Liver (tissue), 9 donors: ENCODE measurements around the gene EFCAB12. TPM values are rescaled to one million over a fixed set of nuclear protein-coding genes. Genes with fewer than 3 reads are reported as not detected.

Source experiments
- DNase-seq: peaks from one replicate; pipeline ENCODE4 v3.0.0-alpha.2; 2017; ENCODE audit warnings: low spot score
- H3K27ac ChIP-seq, 2 donors: one replicate each; pipeline ENCODE4 v1.7.0; 2013; ENCODE audit warnings: inconsistent platforms in 2 of 2, low read length in 2 of 2, control low read depth in 1 of 2, low read depth in 1 of 2, mild to moderate bottlenecking in 1 of 2
- H3K27me3 ChIP-seq, 4 donors: one replicate each; pipeline versions ENCODE4 v1.6.1 to v1.7.0; 2013; ENCODE audit warnings: low read length in 3 of 4, inconsistent platforms in 1 of 4, mild to moderate bottlenecking in 1 of 4, moderate library complexity in 1 of 4; ENCODE audit not compliant: control insufficient read depth in 4 of 4, insufficient read depth in 4 of 4
- H3K36me3 ChIP-seq, 4 donors: one replicate each; pipeline versions ENCODE4 v1.6.1 to v1.7.0; 2013; ENCODE audit warnings: low read length in 3 of 4, mild to moderate bottlenecking in 3 of 4, low read depth in 1 of 4, moderate library complexity in 1 of 4; ENCODE audit not compliant: control insufficient read depth in 4 of 4, insufficient read depth in 3 of 4
- H3K4me1 ChIP-seq, 4 donors: one replicate each; pipeline versions ENCODE4 v1.6.1 to v1.7.0; 2013; ENCODE audit warnings: low read length in 3 of 4, mild to moderate bottlenecking in 3 of 4, moderate library complexity in 1 of 4; ENCODE audit not compliant: control insufficient read depth in 4 of 4, insufficient read depth in 4 of 4
- H3K4me3 ChIP-seq, 3 donors: one replicate each; pipeline versions ENCODE4 v1.6.1 to v1.7.0; 2013; ENCODE audit warnings: low read length in 3 of 3, control low read depth in 1 of 3, low read depth in 1 of 3, mild to moderate bottlenecking in 1 of 3
- H3K9ac ChIP-seq, 2 donors: one replicate each; pipeline ENCODE4 v1.7.0; 2013; ENCODE audit warnings: low read length in 2 of 2, mild to moderate bottlenecking in 2 of 2, moderate library complexity in 2 of 2, control low read depth in 1 of 2, low read depth in 1 of 2
- H3K9me3 ChIP-seq, 4 donors: one replicate each; pipeline versions ENCODE4 v1.6.1 to v1.7.0; 2013; ENCODE audit warnings: low read length in 3 of 4; ENCODE audit not compliant: control insufficient read depth in 4 of 4
- ATF3 ChIP-seq: IDR thresholded peaks from 2 replicates; pipeline ENCODE4 v1.6.1; 2016; ENCODE audit warnings: antibody characterized with exemption
- CTCF ChIP-seq: fragments of 150-350 bp; IDR thresholded peaks from 2 replicates; pipeline ENCODE4 v1.5.1; 2017; ENCODE audit warnings: improper control_type of control experiment, low read depth, low read length; ENCODE audit not compliant: missing input control
- EGR1 ChIP-seq, 2 donors: IDR thresholded peaks; 2 replicates each; pipeline ENCODE4 v1.6.1; 2016 to 2018; ENCODE audit warnings: antibody characterized with exemption in 2 of 2, low read depth in 2 of 2
- FOXA1 ChIP-seq: IDR thresholded peaks from 2 replicates; pipeline ENCODE4 v1.6.1; 2016; ENCODE audit warnings: antibody characterized with exemption
- FOXA2 ChIP-seq: IDR thresholded peaks from 2 replicates; pipeline ENCODE4 v1.6.1; 2016; ENCODE audit warnings: antibody characterized with exemption
- GABPA ChIP-seq, 2 donors: IDR thresholded peaks in 1 of 2; conservative IDR thresholded peaks in 1 of 2; 2 replicates each; pipeline ENCODE4 v1.6.1; 2016; ENCODE audit warnings: antibody characterized with exemption in 2 of 2, mild to moderate bottlenecking in 1 of 2, moderate library complexity in 1 of 2
- HNF4A ChIP-seq, 2 donors: conservative IDR thresholded peaks; 2 replicates each; pipeline ENCODE4 v1.6.1; 2016; ENCODE audit warnings: antibody characterized with exemption in 2 of 2, mild to moderate bottlenecking in 2 of 2
- HNF4G ChIP-seq: IDR thresholded peaks from 2 replicates; pipeline ENCODE4 v1.6.1; 2016; ENCODE audit warnings: antibody characterized with exemption
- JUND ChIP-seq, 2 donors: IDR thresholded peaks; 2 replicates each; pipeline ENCODE4 v1.6.1; 2016; ENCODE audit warnings: antibody characterized with exemption in 2 of 2
- NR2F2 ChIP-seq: IDR thresholded peaks from 2 replicates; pipeline ENCODE4 v1.6.1; 2016; ENCODE audit warnings: antibody characterized with exemption
- RAD21 ChIP-seq, 2 donors: IDR thresholded peaks; 2 replicates each; pipeline ENCODE4 v1.6.1; 2016; ENCODE audit warnings: antibody characterized with exemption in 2 of 2, mild to moderate bottlenecking in 2 of 2
- REST ChIP-seq: IDR thresholded peaks from 2 replicates; pipeline ENCODE4 v1.6.1; 2016; ENCODE audit warnings: antibody characterized with exemption, mild to moderate bottlenecking
- RXRA ChIP-seq, 2 donors: IDR thresholded peaks; 2 replicates each; pipeline ENCODE4 v1.6.1; 2017 to 2018; ENCODE audit warnings: antibody characterized with exemption in 2 of 2, mild to moderate bottlenecking in 1 of 2
- SP1 ChIP-seq: IDR thresholded peaks from 2 replicates; pipeline ENCODE4 v1.6.1; 2018; ENCODE audit warnings: antibody characterized with exemption, mild to moderate bottlenecking
- TAF1 ChIP-seq: conservative IDR thresholded peaks from 2 replicates; pipeline ENCODE4 v1.6.1; 2016; ENCODE audit warnings: antibody characterized with exemption, mild to moderate bottlenecking
- YY1 ChIP-seq: IDR thresholded peaks from 2 replicates; pipeline ENCODE4 v1.6.1; 2016; ENCODE audit warnings: antibody characterized with exemption, mild to moderate bottlenecking
- ZBTB33 ChIP-seq: IDR thresholded peaks from 2 replicates; pipeline ENCODE4 v1.6.1; 2016; ENCODE audit warnings: antibody characterized with exemption
- WGBS: extraction: QIAGEN DNeasy Blood & Tissue Kit; methylation state at CpG from one replicate; pipeline ENCODE4 v1.1.7; 2013; 5-methylcytosine and 5-hydroxymethylcytosine counted together
- polyA plus RNA-seq, 2 donors: library from polyadenylated mRNA; stranded (reverse) in 1 of 2; unstranded in 1 of 2; fragments of 200-250 nt in 1 of 2; fragments of >200 nt in 1 of 2; fragmentation: Nextera tagmentation in 1 of 2; extraction: Ambion mirVana in 1 of 2; gene quantifications; one replicate each; pipeline versions ENCODE4 v1.2.1 to v1.2.3, GENCODE V29; 2013 to 2015
- total RNA-seq, 2 donors: library from RNA; depleted of rRNA; stranded (reverse); fragments of >200 nt; gene quantifications; one replicate each; pipeline ENCODE4 v1.2.3, GENCODE V29; 2014
- donor health status: healthy.
- donor health status: healthy.
- donor health status: healthy.
- donor health status: healthy.
- donor health status: healthy.

EFCAB12 gene
- total and polyA plus RNA-seq, 4 donors: 0.37 to 2.4 (median 0.65) TPM

GRCh38 chr3:129441782-129442181, 13.3 kb upstream of the EFCAB12 start (continued):
- TF ChIP-seq REST (no peak), JUND (IDR thresholded peaks at IDR 0.05) (no peak), RXRA (IDR thresholded peaks at IDR 0.05) (peak in 1 of 2 donors; percentile 10), TAF1 (no peak), SP1 (peak; percentile 40), FOXA2 (no peak), GABPA (IDR thresholded peaks at IDR 0.05 in 1 of 2, conservative IDR thresholded peaks at IDR 0.05 in 1 of 2) (no peak), YY1 (peak; percentile 69), NR2F2 (peak; percentile 42)

GRCh38 chr3:129441215-129441614, 12.8 kb upstream of the EFCAB12 start:
- Histone ChIP-seq H3K27ac (peak overlapping the region; percentile 86), H3K36me3 (peaks cover 0 to 10% (median 7%) of the 10 kb centered on the region in 4 donors), H3K9me3 (no peaks in the 10 kb centered on the region), H3K9ac (peak overlapping the region; percentile 13 to 87), H3K4me1 (peaks cover 0 to 53% (median 30%) of the 10 kb centered on the region in 4 donors), H3K4me3 (peak overlapping the region in 2 of 3 donors; percentile 16 to 84), H3K27me3 (no peaks in the 10 kb centered on the region)
- WGBS: 47% methylated on average over 9 of the region's 9 CpGs
- TF ChIP-seq RAD21 (IDR thresholded peaks at IDR 0.05) (no peak), TAF1 (no peak), HNF4A (conservative IDR thresholded peaks at IDR 0.05) (no peak), CTCF (no peak), REST (no peak), JUND (IDR thresholded peaks at IDR 0.05) (no peak), HNF4G (no peak), SP1 (no peak), RXRA (IDR thresholded peaks at IDR 0.05) (no peak), FOXA2 (no peak), FOXA1 (no peak), ZBTB33 (no peak), ATF3 (no peak), EGR1 (IDR thresholded peaks at IDR 0.05; ENCODE audit: low read depth in 2 of 2) (no peak), GABPA (IDR thresholded peaks at IDR 0.05 in 1 of 2, conservative IDR thresholded peaks at IDR 0.05 in 1 of 2) (no peak)
- no peak for DNase-seq
